GM12874 (cell line): ENCODE data around the gene HOXA3.

Experiments
- CTCF ChIP-seq: IDR thresholded peaks from 2 replicates; pipeline ENCODE4 v1.5.1; 2011; ENCODE audit warnings: low read depth, mild to moderate bottlenecking, control low read depth, low read length, moderate library complexity; ENCODE audit not compliant: insufficient read depth

Gene HOXA3

GRCh38 chr7:27112955-27113949, 39.1 kb downstream of the HOXA3 start:
- TF ChIP-seq CTCF: no peak

- no peak for TF ChIP-seq CTCF
Observed at GRCh38 chr7:27112361-27112760, 40.0 kb downstream of the HOXA3 start.

GRCh38 chr7:27111751-27112277, 40.6 kb downstream of the HOXA3 start:
- no peak for TF ChIP-seq CTCF

- TF ChIP-seq CTCF: no peak
Observed at GRCh38 chr7:27111042-27111750, 41.2 kb downstream of the HOXA3 start.

GRCh38 chr7:27110186-27111031, 42.0 kb downstream of the HOXA3 start:
- no peak for TF ChIP-seq CTCF

GRCh38 chr7:27109466-27110185, 42.8 kb downstream of the HOXA3 start:
- TF ChIP-seq CTCF: no peak
